ENCODE measurements around the gene SCYL3.
"Not testable (repeated sequence)": the region's sequence is repeated elsewhere in the genome, so short reads cannot be mapped to it uniquely, and the experiment has no call there.

SCYL3 gene

DNA sequence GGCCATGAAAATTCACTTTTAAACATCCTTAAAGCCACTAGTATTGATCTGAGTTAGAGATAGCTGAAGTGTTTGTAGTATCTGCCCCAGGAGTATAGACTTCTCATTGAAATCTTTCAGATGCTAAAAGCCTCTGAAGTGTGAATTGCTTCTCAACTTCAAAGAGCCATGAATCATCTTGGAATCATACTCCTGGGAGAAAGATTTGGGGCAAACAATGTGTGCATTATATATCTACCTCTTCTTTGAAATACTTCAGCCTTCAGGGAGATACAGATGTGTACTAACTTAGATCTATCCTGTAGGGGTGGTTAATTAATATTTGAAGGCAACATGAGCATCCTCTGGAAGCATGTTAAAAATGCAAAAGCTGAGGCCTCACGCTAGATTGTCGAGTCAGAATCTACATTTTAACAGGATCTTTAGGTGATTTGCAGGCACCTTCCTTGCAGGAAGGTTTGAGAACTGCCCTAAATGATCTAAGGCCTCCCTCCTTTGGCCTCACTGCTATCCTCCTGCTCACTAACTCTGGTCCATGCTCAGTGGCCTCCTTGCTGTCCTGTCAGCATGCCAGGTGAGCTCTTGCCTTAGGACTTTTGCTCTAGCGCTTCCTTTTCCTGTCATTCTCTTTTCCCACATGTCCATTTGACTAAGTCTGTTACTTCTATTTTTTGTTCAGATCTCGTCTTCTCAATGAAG, 6.0 kb upstream of the SCYL3 start:
- no peak for DNase-seq

DNA sequence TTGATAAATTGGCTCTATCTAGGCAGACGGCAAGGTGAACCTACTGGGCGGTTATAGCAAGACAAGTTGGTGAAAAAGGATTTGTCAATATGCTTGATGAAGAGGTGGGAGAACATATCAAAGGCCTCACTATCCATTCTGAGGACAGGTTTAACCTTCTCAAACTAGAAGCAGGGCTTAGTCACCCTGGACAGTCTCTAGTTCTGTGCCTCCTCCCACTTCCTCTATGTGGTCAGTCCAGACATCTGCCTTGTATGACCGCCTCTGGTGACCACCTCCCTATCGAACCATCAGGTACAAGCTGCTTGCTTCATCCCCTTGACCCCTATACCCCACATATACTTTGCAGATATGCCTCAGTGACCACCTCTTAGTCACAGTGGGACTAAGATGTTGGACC, 2.3 kb upstream of the SCYL3 start:
- peak; percentile 5 for DNase-seq

DNA sequence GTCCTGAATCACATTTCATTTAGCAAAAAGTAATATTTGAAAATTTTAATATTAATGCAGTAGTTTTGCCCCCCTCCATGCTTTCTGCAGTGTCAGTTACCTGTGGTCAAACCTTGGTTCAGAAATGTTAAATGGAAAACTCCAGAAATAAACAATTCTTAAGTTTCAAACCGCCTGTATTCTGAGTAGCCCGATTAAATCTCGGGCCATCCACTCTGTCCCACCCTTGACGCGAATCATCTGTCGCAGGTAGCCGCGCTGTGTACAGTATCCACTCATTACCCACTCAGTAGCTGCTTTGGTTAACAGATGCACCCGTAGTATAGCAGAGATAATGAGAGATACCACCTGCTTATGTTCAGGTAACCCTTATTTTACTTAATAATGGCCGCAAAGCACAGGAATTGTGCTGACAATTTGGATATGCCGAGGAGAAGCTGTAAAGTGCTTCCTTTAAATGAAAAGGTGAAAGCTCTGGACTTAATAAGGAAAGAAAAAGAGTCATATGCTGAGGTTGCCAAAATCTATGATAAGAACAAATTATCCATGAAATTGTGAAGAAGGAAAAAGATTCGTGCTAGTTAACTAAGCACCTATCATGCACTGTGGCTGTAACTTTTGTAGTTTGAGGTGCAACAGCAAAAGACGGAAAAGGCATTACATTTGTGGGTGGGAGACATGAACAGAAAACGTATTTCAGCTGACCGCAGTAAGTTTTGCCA, 889 bp upstream of the SCYL3 start:
- no peak for DNase-seq

DNA sequence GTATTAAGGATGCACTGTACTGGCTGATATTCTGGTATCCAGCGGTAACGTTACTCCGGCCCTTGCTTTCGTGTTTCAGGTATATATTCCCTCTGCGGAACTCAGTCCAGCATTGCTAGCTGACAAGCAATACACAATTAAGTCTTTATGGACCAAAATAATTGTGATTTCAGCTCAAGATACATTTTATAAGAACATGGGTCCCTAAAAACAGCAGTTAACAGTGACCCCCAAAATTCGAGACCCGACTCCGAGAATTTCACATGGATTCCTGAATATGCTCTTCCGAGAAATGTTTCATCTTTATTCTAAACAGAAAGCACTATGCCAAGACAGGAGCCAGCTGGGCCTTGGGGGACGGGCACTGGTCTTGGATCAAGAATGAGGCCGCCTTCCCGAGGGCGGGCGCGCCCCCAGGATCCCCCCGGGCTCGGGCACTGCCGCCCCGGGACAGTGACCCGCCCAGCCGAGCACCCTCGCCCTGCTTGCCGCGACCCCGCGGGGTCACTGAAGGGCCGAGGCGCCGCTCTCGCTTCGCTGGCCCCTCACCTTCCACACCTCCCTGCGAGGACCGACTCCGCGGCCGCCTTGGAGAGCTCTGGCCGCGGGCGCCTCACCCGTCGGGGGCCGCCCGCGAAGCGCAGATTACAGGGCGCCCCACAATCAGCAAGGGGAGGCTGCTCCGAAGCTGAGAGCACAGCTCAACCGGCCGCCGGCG, 610 bp downstream of the SCYL3 start:
- DNase-seq, result no peak

DNA sequence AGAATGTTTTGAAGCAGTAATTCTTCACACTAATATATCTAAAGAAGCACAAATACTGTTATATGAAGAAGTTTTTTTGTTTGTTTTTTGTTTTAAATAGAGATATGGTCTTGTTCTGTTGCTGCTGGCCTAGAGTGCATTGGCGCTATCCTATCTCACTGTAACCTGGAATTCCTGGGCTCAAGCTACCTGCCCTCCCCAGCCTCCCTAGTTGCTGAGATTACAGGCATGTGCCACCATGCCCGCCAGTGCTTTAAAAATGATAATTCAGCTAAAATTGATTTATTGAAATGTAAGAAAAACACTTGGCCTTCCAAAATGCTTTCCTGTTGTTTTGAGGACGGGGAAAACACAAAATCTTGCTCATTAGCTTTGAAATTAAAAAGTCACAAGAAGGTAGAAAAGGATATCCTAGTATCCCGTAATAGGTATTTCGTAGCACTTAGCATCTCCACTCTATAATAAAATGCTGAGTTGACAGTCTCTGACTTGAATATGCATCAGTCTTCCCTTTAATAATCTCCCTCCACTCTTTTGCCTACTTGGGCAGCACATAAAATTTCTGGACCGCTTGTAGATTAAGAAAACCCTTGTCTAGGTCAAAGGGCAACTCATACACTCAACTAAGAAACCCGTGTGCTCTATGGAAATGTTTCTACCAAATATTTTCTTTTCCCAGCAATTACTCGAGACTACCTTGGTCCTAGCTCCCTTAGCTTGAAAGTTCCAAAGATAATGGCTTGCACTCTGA, 1.3 kb downstream of the SCYL3 start:
- no peak for DNase-seq

DNA sequence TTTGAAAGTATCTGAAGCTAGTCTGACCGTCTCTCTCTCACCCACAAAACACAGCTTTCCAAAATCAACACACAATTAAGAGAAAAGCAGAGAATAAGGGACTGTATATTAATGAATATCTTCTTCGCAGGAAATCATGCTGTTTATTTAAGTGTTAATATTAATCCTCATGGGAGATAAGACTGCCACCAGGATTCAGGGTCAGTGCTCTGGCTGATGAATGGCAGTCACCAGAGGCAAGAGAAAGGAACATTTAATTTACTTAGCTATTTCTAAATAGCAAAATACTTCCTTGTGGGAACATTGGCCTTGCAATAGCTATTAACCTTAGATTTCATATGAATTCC, 2.2 kb downstream of the SCYL3 start:
- DNase-seq, result no peak

DNA sequence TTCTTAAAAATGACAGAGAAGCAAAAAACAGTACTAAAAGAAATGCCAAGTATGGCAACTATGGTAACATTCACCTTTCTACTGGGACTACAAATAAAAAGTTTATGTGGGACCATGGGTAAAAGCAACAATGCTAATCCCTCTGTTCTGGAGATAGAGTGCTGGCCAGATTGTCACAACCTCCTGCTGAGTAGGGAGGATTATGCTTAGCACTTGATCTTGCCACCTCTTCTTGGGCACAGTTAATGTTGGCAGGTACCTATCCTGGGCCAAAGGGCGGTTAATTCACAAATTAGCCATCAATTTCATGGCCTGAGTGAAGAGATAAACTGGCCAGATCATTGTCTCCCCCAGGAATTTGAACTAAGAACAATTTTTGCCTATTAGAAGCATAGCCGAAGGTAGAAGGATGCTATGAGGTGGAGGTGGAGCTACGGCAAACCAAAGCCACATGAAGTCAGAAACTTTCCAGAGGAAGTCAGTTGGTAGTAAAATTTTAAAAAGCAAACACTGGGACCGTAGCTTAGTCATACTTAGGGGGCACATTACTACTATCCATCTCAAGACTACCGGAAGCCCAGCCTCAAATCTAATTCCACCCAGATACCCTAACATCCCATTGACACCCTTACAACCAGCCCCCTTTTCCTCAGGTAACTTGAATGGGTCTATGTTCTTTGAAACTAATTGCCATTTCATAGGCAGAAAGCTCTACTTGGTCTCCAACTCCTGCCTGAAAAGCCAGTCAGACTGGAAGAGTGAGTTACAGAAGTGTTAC, 2.7 kb downstream of the SCYL3 start:
- peak; percentile 27 for DNase-seq

DNA sequence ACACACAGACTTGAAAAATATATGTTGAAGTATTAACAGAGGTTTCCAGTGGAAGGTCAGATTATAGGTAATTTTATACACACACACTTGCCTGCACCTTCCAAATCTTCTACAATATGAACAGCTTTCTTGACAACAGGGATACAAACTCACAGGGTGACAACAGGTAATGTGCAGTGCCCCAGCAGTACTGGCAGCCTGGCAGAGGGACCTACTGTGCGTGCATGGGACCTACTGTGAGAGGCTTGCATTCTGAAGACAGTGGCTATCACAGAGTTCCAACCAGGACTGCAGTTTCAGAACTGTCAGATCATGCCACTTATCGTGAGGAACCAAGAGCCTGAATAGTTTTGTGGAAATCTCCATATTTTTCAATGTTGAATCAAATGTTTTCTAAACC, 3.8 kb downstream of the SCYL3 start:
- DNase-seq, result no peak

DNA sequence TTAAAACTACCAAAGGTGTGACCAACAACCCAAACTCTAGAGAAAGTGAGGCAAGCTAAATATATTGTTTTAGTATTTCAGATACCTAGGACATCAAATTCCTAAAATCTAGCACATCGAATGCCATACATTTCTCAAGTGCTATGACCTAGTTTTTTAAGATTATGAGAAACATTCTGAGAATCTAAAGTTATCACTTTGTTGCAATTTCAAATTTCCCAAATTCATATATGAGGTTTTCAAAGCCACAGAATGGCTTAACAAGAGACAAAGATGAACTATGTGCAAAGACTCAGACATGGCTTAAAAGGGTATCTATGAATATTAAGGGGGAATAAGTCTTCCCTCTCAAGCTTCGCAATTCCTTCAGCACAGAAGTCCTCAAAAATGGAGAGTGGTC, 6.8 kb downstream of the SCYL3 start:
- DNase-seq, result no peak

DNA sequence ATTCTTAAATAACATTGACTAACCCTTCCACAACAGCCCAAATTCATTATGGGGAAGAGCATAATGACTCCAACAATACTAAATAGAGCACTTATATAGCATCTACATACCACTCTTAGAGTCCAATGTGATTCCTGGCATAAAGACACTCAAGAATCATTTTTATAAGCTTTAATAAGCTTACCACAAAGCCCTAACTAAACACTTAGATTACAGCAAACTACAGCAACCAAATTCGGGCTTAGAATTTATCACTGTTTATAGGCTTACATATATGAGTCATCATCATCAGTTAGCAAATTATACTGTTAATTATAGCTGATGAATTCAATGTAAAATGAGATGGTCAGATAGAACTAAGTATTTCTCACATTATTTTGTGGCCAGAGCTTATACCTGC, 7.3 kb downstream of the SCYL3 start:
- no peak for DNase-seq

DNA sequence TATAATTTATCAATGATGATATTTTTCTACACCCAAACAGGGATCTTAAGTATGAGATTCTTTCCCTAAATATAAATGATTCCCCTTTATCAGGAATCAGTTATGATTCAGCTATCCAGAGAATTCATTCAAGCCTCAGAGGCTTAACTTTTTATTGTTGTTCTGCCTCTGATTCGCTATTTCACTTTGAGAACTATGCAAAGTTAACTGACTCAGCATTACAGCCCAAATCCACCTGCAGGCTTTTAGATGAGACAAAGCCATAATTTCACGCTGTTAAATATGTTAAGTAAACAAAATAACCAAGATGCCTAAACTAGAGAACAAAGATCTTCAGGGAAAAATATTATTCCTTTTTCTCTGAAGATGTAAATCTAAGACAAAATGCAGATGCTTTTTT, 8.5 kb downstream of the SCYL3 start:
- DNase-seq, result no peak

DNA sequence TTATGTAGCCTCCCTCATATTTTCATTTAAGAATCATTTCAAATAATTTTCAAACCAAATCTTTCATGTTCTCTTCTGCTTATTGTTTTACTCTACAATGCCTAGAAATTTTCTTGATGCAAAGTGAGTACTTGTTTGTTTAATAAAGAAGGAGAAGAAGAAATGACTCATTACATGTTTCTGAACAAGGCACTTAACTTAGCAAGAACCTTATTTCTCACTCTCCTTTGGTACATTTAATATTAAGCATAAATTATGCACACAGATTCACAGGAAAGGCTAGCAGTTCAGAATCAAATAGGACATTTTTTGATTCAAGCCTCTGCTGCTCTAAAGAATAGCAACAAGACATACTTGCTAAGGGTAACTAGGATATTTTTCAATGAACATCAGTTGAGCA, 9.1 kb downstream of the SCYL3 start:
- DNase-seq, result no peak

DNA sequence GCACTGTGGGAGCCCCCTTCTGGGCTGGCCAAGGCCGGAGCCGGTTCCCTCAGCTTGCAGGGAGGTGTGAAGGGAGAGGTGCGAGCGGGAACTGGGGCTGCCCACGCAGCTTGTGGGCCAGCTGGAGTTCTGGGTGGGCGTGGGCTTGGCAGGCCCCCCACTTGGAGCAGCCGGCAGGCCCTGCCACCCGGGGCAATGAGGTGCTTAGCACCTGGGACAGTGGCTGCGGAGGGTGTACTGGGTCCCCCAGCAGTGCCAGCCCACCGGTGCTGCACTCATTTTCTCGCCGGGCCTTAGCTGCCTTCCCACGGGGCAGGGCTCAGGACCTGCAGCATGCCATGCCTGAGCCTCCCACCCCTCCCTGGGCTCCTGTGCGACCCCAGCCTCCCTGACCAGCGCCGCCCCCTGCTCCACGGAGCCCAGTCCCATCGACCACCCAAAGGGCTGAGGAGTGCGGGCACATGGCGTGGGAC, 11.6 kb downstream of the SCYL3 start:
- no peak for DNase-seq

DNA sequence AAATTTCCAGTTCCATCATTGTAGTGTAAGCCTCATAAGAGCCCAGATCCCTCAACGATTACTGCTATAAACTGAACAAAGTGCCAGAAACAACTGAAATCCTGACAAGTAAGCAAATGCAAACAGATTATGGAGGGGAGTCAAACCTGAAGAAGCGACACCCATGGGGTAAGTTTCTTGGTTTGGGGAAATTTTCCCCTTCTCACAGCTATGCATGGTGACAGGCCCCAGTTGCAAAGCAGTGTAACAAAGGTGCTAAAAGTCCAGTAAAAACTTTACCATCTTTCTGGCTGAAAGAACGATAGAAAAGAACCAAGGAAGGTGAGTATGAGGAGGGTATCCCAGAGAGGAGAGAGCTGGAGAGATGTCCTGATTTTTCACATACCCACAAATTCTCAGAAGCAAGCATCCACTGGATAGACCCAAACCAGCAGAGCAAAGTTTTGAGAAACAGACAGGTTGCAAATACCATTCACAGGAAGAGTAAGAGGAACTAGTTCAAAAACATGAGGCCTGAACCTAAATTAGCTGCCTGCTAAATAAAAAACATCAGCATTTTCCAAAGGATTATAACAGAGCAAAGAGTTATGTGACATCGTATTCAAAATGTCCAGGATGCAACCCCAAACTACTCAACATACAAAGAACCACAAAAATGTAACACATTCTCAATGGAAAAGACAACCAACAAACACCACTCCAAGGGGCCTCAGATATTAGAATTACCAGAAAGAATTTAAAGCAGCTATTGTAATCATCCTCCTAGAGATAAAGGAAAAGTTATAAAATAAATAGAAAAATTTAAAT, 14.5 kb downstream of the SCYL3 start:
- DNase-seq, result no peak

DNA sequence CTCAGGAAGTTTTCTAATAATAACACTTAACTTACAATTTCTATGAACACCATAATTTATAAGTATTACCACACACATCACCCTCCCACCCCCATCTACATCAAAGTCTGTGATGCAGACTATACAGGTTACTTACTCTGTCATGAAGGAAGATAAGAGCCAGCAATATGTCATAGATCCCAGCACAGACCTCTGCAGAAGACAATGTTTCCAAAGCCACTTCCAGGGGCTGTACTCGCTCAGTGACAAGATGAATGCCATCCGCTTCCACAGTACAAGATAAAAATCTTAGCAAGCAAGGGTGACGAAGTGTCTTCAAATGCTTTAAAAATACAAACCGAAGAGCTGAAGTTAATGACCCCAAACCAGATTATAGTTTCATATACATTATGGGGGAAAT, 15.2 kb downstream of the SCYL3 start:
- DNase-seq, result no peak

DNA sequence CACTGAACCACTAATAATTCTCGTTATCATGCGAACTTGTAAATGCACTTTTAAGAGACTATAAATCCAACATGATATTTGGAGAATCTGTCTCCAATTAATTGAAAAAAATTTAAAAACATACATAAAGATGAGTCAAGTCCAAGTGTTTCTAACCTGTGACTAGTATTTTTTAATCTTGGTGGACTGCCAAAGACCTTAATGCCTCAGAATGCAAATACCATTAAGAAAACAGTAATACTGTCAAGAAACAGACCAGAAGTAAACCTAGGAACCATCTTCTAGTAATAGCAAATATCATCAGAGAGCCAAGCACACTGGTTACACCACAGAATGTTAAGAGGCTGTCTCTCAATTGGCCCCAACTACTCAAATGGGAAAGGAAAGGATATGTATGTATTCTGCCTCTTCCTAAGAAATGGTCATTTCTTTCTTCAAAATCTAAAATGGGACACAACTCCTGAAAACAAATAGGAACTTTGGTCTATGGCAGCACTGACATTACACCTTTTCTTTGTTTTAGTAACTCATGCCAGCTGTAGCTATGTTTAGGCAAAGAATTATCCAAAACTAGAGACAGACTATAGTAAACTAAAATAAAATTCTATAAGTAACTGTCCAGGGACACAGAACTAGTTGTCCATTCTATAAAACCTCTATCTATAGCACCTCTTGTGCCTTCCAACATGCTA, 15.8 kb downstream of the SCYL3 start:
- DNase-seq, result no peak

DNA sequence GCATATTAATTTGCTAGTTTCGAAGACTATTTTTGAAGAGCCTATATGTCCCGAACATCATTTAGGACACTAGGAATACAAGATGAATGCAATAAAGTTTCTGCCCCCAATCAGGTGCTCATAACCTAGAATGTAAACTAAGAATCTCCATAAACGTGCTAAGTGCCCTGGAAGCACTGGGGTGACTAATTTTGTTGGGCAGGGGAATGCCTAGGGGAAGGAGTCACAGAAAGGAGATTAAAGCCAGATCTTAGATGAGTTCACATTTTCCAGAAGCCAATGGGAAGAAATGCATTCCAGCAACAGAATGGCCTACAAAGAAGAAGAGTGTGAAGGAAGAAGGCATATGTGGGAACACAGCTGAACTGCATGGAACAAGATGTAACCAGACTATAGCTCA, 19.5 kb downstream of the SCYL3 start:
- DNase-seq, result no peak

DNA sequence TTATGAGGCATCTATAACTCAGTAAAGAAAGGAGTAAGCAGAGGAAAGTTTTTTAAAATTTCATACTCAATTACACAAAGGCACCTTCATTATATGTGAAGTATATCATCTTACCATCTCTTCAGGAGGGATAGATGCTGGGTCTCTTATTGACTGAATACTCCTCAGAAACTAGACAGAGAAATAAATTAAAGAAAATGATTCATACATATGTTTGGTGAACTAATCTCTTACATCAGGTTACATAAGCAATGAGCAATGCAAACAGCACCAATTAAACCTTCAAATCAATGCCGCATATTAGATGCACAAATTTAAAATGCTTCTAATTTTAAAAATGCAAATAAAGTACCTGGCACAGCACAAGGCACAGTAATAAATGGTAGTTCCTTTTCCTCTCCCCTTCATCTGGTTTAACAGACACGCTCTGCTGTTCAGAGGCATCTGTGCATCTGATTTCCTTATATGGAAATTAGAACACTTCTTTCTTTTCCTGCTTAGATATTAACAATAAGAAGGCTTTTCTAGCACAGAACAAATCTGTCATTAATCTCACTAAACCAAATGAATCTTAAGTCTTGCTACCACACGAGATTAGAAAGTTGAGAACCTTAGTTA, 20.0 kb downstream of the SCYL3 start:
- DNase-seq, result no peak

DNA sequence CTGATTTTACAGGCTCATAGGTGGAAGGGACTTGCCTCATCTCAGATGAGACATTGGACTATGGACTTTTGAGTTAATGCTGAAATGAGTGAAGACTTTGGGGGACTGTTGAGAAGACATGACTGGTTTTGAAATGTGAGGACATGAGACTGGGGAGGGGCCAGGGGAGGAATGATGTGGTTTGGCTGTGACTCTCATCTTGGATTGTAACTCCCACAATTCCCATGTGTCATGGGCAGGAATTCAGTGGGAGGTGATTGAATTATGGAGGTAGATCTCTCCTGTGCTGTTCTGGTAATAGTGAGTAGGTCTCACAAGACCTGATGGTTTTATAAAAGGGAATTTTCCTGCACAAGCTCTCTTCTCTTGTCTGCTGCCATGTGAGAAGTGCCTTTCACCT, 20.8 kb downstream of the SCYL3 start:
- no peak for DNase-seq

DNA sequence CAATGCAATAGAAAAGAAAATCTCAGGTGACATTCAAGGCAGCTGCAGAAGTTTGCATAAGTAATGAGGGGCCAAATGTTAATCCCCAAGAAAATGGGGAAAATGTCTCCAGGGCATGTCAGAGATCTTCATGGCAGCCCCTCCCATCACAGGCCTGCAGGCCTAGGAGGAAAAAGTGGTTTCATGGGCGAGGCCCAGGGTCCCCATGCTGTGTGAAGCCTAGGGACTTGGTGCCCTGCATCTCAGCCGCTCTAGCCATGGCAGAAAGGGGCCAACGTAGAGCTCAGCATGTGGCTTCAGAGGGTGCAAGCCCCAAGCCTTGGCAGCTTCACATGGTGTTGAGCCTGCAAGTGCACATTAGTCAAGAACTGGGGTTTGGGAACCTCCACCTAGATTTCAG, 21.7 kb downstream of the SCYL3 start:
- not testable (repeated sequence) for DNase-seq

DNA sequence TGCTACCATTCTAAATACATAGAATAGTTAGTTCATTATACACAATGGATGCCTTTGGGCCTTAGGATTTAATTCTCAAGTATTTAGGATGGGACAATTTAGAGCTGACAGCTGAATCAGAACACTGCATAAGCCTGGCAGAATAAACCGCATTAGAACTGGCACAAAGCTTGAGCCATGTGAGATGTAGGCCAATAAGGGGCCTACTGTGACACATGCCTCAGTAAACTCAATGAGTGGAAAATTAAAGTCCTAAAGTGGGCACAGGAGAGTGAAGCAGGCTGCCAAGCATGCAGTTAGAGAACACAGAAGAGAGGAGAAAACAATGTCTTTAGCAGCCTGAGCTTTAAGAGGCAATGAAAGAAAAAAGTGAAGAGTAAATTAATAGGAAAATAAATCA, 24.3 kb downstream of the SCYL3 start:
- DNase-seq, result no peak
